Activated T-helper 1 cell treated with Interleukin-2 at 50 U/mL for 16 hours (primary cell): Measurements from ENCODE around the gene GOLGA6A.
A peak's percentile ranks its signal among the peaks of the same experiment; 100 is the strongest.
"Not testable (repeated sequence)": the region's sequence is repeated elsewhere in the genome, so short reads cannot be mapped to it uniquely, and the experiment has no call there.

Source experiments
- DNase-seq: peaks from one replicate; pipeline ENCODE4 v3.0.0-alpha.2; 2020; ENCODE audit warnings: low read depth

GOLGA6A gene

GRCh38 chr15:74082450-74082849 lies at the start of gene GOLGA6A:
Gene GOLGA6A, minus strand, starts transcription at chr15:74082550. Its CDS starts 41 bp downstream, at chr15:74082509.
- DNase-seq, result not testable (repeated sequence)

- DNase-seq, result no peak
These were observed 49.5 kb upstream of the GOLGA6A start for GRCh38 chr15:74131628-74132413.

GRCh38 chr15:74130849-74131627 lies 48.7 kb upstream of the GOLGA6A start:
- no peak for DNase-seq

- DNase-seq, result no peak
These were observed 48.0 kb upstream of the GOLGA6A start, which contains the start of gene ISLR2 for GRCh38 chr15:74130155-74130848. Gene ISLR2, plus strand, starts transcription at chr15:74130586. Its CDS starts 2,169 bp downstream, at chr15:74132755.

GRCh38 chr15:74129586-74130154 lies 47.3 kb upstream of the GOLGA6A start:
- DNase-seq, result no peak

- DNase-seq, result no peak
These were observed 46.6 kb upstream of the GOLGA6A start for GRCh38 chr15:74128785-74129585.

GRCh38 chr15:74127954-74128784 lies 45.8 kb upstream of the GOLGA6A start:
- DNase-seq, result no peak

- peak; percentile 65 for DNase-seq
These were observed 45.1 kb upstream of the GOLGA6A start for GRCh38 chr15:74127255-74127953.

- no peak for DNase-seq
These were observed 42.4 kb upstream of the GOLGA6A start for GRCh38 chr15:74124759-74125158.

GRCh38 chr15:74124196-74124595 lies 41.8 kb upstream of the GOLGA6A start:
- no peak for DNase-seq

- no peak for DNase-seq
These were observed 41.3 kb upstream of the GOLGA6A start for GRCh38 chr15:74123658-74124057.

GRCh38 chr15:74123131-74123429 lies 40.7 kb upstream of the GOLGA6A start:
- DNase-seq, result no peak

GRCh38 chr15:74122403-74123130 lies 40.2 kb upstream of the GOLGA6A start:
- DNase-seq, result no peak

- DNase-seq, result no peak
These were observed 39.5 kb upstream of the GOLGA6A start for GRCh38 chr15:74121858-74122257.

- no peak for DNase-seq
These were observed 38.7 kb upstream of the GOLGA6A start for GRCh38 chr15:74121039-74121438.

GRCh38 chr15:74120426-74120825 lies 38.1 kb upstream of the GOLGA6A start:
- DNase-seq, result no peak

- DNase-seq, result no peak
These were observed 27.4 kb upstream of the GOLGA6A start for GRCh38 chr15:74109713-74110112.

- not testable (repeated sequence) for DNase-seq
These were observed 26.3 kb upstream of the GOLGA6A start for GRCh38 chr15:74108611-74109010.

GRCh38 chr15:74108111-74108510 lies 25.8 kb upstream of the GOLGA6A start:
- no peak for DNase-seq
